Keratinocyte (primary cell): Measurements from ENCODE around the gene TXNL4B. TPM values are rescaled to one million over a fixed set of nuclear protein-coding genes. Genes with fewer than 3 reads are reported as not detected.

Source experiments
- DNase-seq: peaks from one replicate; pipeline ENCODE4 v3.0.0-alpha.2; 2011; ENCODE audit warnings: low read depth, missing footprints, low spot score
- FAIRE-seq: peaks from 2 replicates; lab custom pipeline; 2011; peaks lifted over from hg19 to GRCh38; lab: Jason Lieb, UNC
- H2AFZ ChIP-seq: 2 replicates; pipeline ENCODE4 v1.6.0; 2012; ENCODE audit warnings: low read length, control low read depth, inconsistent platforms; ENCODE audit not compliant: control insufficient read depth
- H3K27ac ChIP-seq: 2 replicates; pipeline ENCODE4 v1.5.1; 2011; ENCODE audit warnings: low read length; ENCODE audit not compliant: control insufficient read depth, insufficient read depth
- H3K27me3 ChIP-seq: 3 replicates; pipeline ENCODE4 v1.6.0; 2011; ENCODE audit warnings: low read length; ENCODE audit not compliant: control insufficient read depth, insufficient read depth; ENCODE audit errors: extremely low read depth
- H3K36me3 ChIP-seq, 2 experiments: 2 replicates in 1 of 2; 3 replicates in 1 of 2; pipeline ENCODE4 v1.5.1; 2011; ENCODE audit warnings: low read length in 2 of 2, mild to moderate bottlenecking in 1 of 2; ENCODE audit not compliant: control insufficient read depth in 2 of 2, insufficient read depth in 2 of 2; ENCODE audit errors: extremely low read depth in 1 of 2
- H3K4me1 ChIP-seq: 3 replicates; pipeline ENCODE4 v1.5.1; 2011; ENCODE audit warnings: low read length; ENCODE audit not compliant: control insufficient read depth, insufficient read depth; ENCODE audit errors: extremely low read depth
- H3K4me2 ChIP-seq: 3 replicates; pipeline ENCODE4 v1.6.0; 2011; ENCODE audit warnings: low read depth, low read length; ENCODE audit not compliant: control insufficient read depth, insufficient read depth; ENCODE audit errors: extremely low read depth
- H3K4me3 ChIP-seq, 3 experiments: fragments of 200-600 bp in 1 of 3; sonication (generic) in 1 of 3; 2 replicates in 2 of 3; 3 replicates in 1 of 3; pipeline ENCODE4 v1.5.1; 2011 to 2016; ENCODE audit warnings: low read length in 3 of 3, mild to moderate bottlenecking in 3 of 3, control low read depth in 2 of 3, inconsistent platforms in 1 of 3, low read depth in 1 of 3, mixed read lengths in 1 of 3, mixed run types in 1 of 3, moderate library complexity in 1 of 3; ENCODE audit not compliant: control insufficient read depth in 2 of 3, insufficient read depth in 2 of 3; ENCODE audit errors: extremely low read depth in 1 of 3
- H3K79me2 ChIP-seq: 2 replicates; pipeline ENCODE4 v1.6.0; 2012; ENCODE audit warnings: low read length; ENCODE audit not compliant: control insufficient read depth, insufficient read depth
- H3K9ac ChIP-seq: 3 replicates; pipeline ENCODE4 v1.6.0; 2011; ENCODE audit warnings: low read length; ENCODE audit not compliant: control insufficient read depth, insufficient read depth; ENCODE audit errors: extremely low read depth
- H3K9me1 ChIP-seq: 3 replicates; pipeline ENCODE4 v1.6.0; 2011; ENCODE audit warnings: low read length; ENCODE audit not compliant: control insufficient read depth, insufficient read depth; ENCODE audit errors: extremely low read depth
- H3K9me3 ChIP-seq: 2 replicates; pipeline ENCODE4 v1.5.1; 2012; ENCODE audit warnings: low read depth, low read length; ENCODE audit not compliant: control insufficient read depth
- H4K20me1 ChIP-seq: 3 replicates; pipeline ENCODE4 v1.6.0; 2011; ENCODE audit warnings: low read length; ENCODE audit not compliant: control insufficient read depth, insufficient read depth; ENCODE audit errors: extremely low read depth
- CTCF ChIP-seq, 3 experiments: IDR thresholded peaks in 1 of 3; conservative IDR thresholded peaks in 1 of 3; optimal IDR thresholded peaks in 1 of 3; 2 replicates in 2 of 3; 3 replicates in 1 of 3; pipeline versions ENCODE3 to v1.5.1; 2011; ENCODE audit warnings: low read length in 3 of 3, mild to moderate bottlenecking in 3 of 3, moderate library complexity in 2 of 3, control low read depth in 1 of 3, inconsistent platforms in 1 of 3; ENCODE audit not compliant: insufficient read depth in 2 of 3; ENCODE audit errors: extremely low read depth in 1 of 3
- EZH2 ChIP-seq: IDR thresholded peaks from one replicate; pipeline ENCODE4 v1.6.1; 2012; ENCODE audit warnings: inconsistent platforms, mild to moderate bottlenecking, low read length, moderate library complexity
- dilution Hi-C: fragments of 300-500 bp; cut with MboI; formaldehyde crosslinking; loops from one replicate; pipeline ENCODE4 v1.7.0; 2020; ENCODE audit warnings: low sequenced_read_pairs; ENCODE audit not compliant: extremely low pct_ligation_motif_present
- polyA plus RNA-seq, 5 experiments: library from polyadenylated mRNA; depleted of rRNA in 3 of 5; stranded (reverse) in 3 of 5; stranded (forward) in 1 of 5; unstranded in 1 of 5; fragments of >200 nt; gene quantifications; 1 replicate in 1 of 5; 2 replicates in 3 of 5; 3 replicates in 1 of 5; pipeline versions ENCODE4 v1.2.1 to v1.2.3, GENCODE V29; 2011 to 2012; ENCODE audit warnings: missing spikeins in 2 of 5, low read depth in 1 of 5, low replicate concordance in 1 of 5

Gene TXNL4B
- polyA plus RNA-seq, 1 donor (not counting 4 experiments of a cell fraction or from before 2014, with no cell fraction given) = 12.4 TPM

DNA sequence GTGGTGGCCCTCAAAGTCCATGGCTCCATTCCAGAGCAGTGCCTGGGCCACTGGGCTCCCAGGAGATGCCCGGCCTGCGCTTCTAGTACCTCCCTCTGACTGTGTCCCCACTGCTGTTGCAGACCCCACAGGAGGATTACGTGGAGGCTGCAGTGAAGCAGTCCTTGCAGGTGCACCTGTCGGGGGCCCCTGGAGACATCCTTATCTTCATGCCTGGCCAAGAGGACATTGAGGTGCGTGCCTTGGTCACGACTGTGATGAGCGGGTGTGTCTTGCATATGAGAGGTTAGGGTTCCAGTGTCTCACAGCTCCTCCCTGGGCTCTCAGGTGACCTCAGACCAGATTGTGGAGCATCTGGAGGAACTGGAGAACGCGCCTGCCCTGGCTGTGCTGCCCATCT, 11.5 kb upstream of the TXNL4B start:
- Histone ChIP-seq H2AFZ (no peak overlapping the region), H3K9ac (no peak overlapping the region), H3K9me3 (no peaks in the 10 kb centered on the region), H3K36me3 (peaks cover 60 to 68% of the 10 kb centered on the region in 2 experiments), H4K20me1 (no peaks in the 10 kb centered on the region), H3K27me3 (no peaks in the 10 kb centered on the region), H3K79me2 (no peaks in the 10 kb centered on the region), H3K4me1 (no peaks in the 10 kb centered on the region), H3K4me3 (no peak overlapping the region), H3K27ac (no peak overlapping the region), H3K4me2 (no peak overlapping the region), H3K9me1 (no peaks in the 10 kb centered on the region)
- FAIRE-seq = no peak
- TF ChIP-seq CTCF (optimal IDR thresholded peaks at IDR 0.05 in 1 of 3, IDR thresholded peaks at IDR 0.05 in 1 of 3, conservative IDR thresholded peaks at IDR 0.05 in 1 of 3; ENCODE audit: extremely low read depth in 1 of 3, insufficient read depth in 2 of 3, low read length in 3 of 3) (no peak), EZH2 (no peak)
- dilution Hi-C loops = no loop called here
- no peak for DNase-seq

- TF ChIP-seq CTCF (optimal IDR thresholded peaks at IDR 0.05 in 1 of 3, IDR thresholded peaks at IDR 0.05 in 1 of 3, conservative IDR thresholded peaks at IDR 0.05 in 1 of 3; ENCODE audit: extremely low read depth in 1 of 3, insufficient read depth in 2 of 3, low read length in 3 of 3) (no peak), EZH2 (no peak)
- dilution Hi-C loops = no loop called here
- peaks cover 69 to 72% of the 10 kb centered on the region in 2 experiments for H3K36me3 ChIP-seq
These were observed 7.8 kb upstream of the TXNL4B start for GRCh38 chr16:72101195-72101594.

More at GRCh38 chr16:72101195-72101594, 7.8 kb upstream of the TXNL4B start:
- Histone ChIP-seq H3K9me1 (no peaks in the 10 kb centered on the region), H3K9me3 (no peaks in the 10 kb centered on the region), H4K20me1 (peaks cover 2% of the 10 kb centered on the region), H2AFZ (no peak overlapping the region), H3K9ac (no peak overlapping the region), H3K27ac (no peak overlapping the region), H3K4me2 (no peak overlapping the region), H3K4me1 (no peaks in the 10 kb centered on the region), H3K27me3 (no peaks in the 10 kb centered on the region), H3K79me2 (peaks cover 10% of the 10 kb centered on the region), H3K4me3 (no peak overlapping the region)
- no peak for FAIRE-seq
- no peak for DNase-seq
